ENCODE measurements around the gene SMIM7.

GRCh38 chr19:16655727-16656126 is 4.2 kb downstream of the SMIM7 start:
- TF ChIP-seq CTCF (IDR thresholded peaks at IDR 0.05 in 2 of 3, conservative IDR thresholded peaks at IDR 0.05 in 1 of 3; ENCODE audit: borderline replicate concordance in 1 of 3, insufficient read depth in 1 of 3, low read depth in 2 of 3, low read length in 2 of 3) (no peak), RAD21 (IDR thresholded peaks at IDR 0.05; ENCODE audit: low read depth) (no peak), JUND (IDR thresholded peaks at IDR 0.05) (no peak), EZH2 (IDR thresholded peaks at IDR 0.05) (no peak), POLR2A (IDR thresholded peaks at IDR 0.05; ENCODE audit: borderline replicate concordance, extremely low read depth, insufficient read depth, insufficient read length) (no peak), ZNF274 (IDR thresholded peaks at IDR 0.05; ENCODE audit: low read depth, low read length) (no peak), POLR2AphosphoS5 (IDR thresholded peaks at IDR 0.05; ENCODE audit: low read depth, low read length) (no peak), EZH2phosphoT487 (IDR thresholded peaks at IDR 0.05; ENCODE audit: borderline replicate concordance) (no peak), SIN3A (IDR thresholded peaks at IDR 0.05; ENCODE audit: low read depth) (no peak)
- TF ChIP-seq, protein P1, sequence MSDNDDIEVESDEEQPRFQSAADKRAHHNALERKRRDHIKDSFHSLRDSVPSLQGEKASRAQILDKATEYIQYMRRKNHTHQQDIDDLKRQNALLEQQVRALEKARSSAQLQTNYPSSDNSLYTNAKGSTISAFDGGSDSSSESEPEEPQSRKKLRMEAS (IDR thresholded peaks at IDR 0.05): no peak
